ENCODE results near the gene CRELD2. TPM values are rescaled to one million over a fixed set of nuclear protein-coding genes. Genes with fewer than 3 reads are reported as not detected.
A peak's percentile ranks its signal among the peaks of the same experiment; 100 is the strongest.

The CRELD2 gene
- total RNA-seq, 1 donor from 2014 or later: 24.9 TPM

DNA sequence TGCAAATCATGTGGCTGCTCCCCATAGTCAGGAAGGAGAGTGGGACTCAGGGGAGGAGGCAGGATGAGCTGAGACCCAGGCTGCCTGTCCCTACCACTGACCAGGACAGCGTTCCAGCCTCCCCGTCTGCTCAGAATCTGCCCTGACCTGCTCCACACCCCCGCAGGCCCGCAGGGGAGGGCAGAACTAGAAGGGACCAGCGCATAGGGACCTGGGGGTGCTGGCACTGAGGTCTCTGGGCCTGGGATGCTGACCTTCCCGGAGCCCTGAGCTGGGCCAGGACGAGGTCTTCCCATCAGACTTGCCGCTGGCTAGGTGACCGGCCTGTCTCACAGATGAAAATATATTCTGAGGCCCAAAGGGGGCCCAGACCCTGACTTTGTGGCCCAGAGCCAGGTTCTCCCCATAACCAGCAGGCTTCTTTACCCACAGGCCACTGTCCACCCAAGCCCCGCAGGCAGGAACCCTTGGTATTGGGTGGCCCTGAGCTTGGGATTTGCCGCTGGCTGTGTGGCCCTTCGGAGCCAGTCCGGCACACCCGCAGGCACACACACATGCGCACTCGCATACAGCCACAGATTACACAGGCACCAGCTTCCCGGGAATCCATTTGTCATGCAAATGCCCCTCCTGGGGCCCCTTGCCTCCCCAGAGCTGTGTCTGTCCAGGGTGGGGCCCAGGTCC is 28.3 kb downstream of the CRELD2 start:
- no peaks in the 10 kb centered on the region for H3K4me1 Mint-ChIP-seq (ENCODE audit: low read depth, unreplicated experiment)
- TF ChIP-seq, protein P1, sequence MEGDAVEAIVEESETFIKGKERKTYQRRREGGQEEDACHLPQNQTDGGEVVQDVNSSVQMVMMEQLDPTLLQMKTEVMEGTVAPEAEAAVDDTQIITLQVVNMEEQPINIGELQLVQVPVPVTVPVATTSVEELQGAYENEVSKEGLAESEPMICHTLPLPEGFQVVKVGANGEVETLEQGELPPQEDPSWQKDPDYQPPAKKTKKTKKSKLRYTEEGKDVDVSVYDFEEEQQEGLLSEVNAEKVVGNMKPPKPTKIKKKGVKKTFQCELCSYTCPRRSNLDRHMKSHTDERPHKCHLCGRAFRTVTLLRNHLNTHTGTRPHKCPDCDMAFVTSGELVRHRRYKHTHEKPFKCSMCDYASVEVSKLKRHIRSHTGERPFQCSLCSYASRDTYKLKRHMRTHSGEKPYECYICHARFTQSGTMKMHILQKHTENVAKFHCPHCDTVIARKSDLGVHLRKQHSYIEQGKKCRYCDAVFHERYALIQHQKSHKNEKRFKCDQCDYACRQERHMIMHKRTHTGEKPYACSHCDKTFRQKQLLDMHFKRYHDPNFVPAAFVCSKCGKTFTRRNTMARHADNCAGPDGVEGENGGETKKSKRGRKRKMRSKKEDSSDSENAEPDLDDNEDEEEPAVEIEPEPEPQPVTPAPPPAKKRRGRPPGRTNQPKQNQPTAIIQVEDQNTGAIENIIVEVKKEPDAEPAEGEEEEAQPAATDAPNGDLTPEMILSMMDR (IDR thresholded peaks at IDR 0.05; ENCODE audit: partially characterized antibody, unreplicated experiment): no peak
- H3K27ac Mint-ChIP-seq (ENCODE audit: unreplicated experiment): no peak overlapping the region
- H3K4me3 Mint-ChIP-seq (ENCODE audit: unreplicated experiment): no peak overlapping the region
- H3K27me3 Mint-ChIP-seq (ENCODE audit: unreplicated experiment): peaks cover 3% of the 10 kb centered on the region
- no peaks in the 10 kb centered on the region for H3K36me3 Mint-ChIP-seq (ENCODE audit: unreplicated experiment)
- no peaks in the 10 kb centered on the region for H3K9me3 Mint-ChIP-seq (ENCODE audit: unreplicated experiment)
- no peak for DNase-seq

DNA sequence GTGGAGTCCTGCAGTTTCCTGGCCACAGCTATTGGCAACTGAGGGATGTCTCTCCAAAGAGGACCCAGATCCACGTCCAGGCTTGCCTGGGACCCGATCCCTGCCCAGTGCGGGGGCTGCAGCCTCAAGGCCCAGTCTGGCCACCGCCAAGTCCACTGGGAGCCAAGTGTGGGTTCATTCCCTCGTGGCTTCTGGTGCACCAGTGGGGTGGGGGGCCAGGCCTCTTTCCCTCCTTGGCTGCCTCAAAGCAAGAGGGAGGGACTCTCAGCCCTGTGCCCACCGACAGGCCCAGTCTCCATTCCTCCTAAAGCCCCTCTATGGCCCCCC is 28.8 kb downstream of the CRELD2 start:
- Mint-ChIP-seq H3K27ac (ENCODE audit: unreplicated experiment) (no peak overlapping the region), H3K4me1 (ENCODE audit: low read depth, unreplicated experiment) (no peaks in the 10 kb centered on the region), H3K27me3 (ENCODE audit: unreplicated experiment) (peaks cover 3% of the 10 kb centered on the region), H3K4me3 (ENCODE audit: unreplicated experiment) (no peak overlapping the region), H3K9me3 (ENCODE audit: unreplicated experiment) (no peaks in the 10 kb centered on the region), H3K36me3 (ENCODE audit: unreplicated experiment) (no peaks in the 10 kb centered on the region)
- no peak for DNase-seq
- TF ChIP-seq, protein P1 (IDR thresholded peaks at IDR 0.05; ENCODE audit: partially characterized antibody, unreplicated experiment): no peak

DNA sequence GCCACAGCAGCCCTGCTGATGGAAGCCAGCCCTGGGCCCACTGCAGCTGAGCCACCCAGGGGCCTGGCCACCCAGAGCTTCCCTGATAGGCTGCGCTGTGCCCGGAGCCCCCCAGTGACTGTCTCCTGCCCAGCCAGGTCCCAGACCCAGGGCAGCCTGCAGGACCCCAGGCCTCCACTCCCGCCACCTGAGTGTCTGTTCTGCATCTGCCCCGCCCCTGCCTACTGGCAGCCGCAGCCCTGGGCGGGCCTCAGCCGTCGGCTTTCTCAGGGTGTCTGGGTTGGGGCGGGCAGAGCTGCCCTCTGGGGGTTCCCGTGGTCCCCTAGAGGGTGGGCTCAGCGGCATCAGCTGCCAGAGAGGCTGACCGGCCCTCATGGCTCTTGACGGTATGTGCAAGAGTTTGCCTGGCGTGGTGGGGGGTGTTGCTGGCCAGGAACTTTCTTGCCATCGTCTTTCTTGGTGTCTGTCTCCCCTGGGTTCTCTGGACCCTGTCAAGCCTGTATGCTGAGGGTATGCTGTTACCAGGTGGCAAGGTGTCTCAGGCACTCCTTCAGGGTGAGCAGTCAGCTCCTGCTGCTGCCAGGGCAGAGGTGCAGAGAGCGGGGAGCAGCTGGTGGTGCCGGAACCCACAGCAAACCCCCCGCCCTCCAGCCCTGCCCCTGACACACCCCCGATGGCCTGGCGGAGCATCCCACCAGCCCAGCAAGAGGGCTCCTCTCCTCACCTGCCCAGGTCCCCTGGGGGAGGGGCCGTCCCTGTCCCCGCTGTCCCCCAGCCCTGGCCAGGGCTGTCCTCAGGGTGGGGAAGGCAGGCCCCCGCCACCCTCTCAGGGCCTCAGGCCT is 29.9 kb downstream of the CRELD2 start:
- H3K4me1 Mint-ChIP-seq (ENCODE audit: low read depth, unreplicated experiment): no peaks in the 10 kb centered on the region
- H3K9me3 Mint-ChIP-seq (ENCODE audit: unreplicated experiment): no peaks in the 10 kb centered on the region
- peaks cover 3% of the 10 kb centered on the region for H3K27me3 Mint-ChIP-seq (ENCODE audit: unreplicated experiment)
- H3K27ac Mint-ChIP-seq (ENCODE audit: unreplicated experiment): no peak overlapping the region
- no peak overlapping the region for H3K4me3 Mint-ChIP-seq (ENCODE audit: unreplicated experiment)
- DNase-seq: no peak
- no peaks in the 10 kb centered on the region for H3K36me3 Mint-ChIP-seq (ENCODE audit: unreplicated experiment)
- TF ChIP-seq, protein P1 (IDR thresholded peaks at IDR 0.05; ENCODE audit: partially characterized antibody, unreplicated experiment): no peak

DNA sequence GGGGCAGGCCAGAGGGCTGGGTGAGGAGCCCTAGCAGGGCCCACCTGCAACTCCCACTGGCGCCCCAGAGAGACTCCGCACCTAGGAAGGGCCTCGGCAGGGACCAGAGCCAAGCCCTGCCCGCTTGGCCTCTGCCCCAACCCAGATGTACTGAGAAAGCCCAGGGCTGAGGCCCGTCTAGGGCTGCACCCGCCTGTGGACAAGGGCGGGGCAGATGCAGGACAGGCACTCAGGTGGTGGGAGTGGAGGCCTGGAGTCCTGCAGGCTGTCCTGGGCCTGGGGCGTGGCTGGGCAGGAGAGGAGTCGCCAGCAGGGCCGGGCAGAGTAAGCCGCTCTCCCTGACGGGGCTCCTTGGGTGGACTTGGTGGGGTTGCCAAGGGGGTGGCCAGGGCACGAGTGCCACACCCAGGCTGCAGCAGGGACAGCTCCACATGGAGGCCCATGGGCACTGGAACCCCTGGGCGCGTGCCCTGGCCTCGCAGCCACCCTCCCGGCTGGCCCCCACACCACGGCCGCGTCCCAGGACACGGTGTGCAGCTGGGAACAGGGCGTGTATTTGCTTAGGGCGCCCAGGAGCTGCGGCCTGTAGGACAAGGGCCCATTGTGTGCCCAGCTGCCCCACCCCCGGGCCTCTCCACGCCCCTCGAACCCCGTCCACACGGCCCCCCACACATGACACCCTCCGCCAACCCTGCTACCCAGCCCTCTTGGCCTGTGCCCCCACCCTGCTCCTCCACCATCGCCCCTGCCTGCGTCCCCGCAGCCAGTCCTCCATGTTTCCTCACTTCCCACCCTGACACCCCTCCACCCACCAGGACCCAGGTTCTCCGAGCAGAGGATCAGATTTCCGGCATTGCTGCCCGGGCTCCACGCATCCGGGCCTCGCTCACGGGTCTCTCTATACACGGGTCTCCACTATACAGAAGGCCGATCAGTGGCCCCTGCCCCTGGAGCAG is 30.8 kb downstream of the CRELD2 start:
- H3K4me1 Mint-ChIP-seq (ENCODE audit: low read depth, unreplicated experiment): no peaks in the 10 kb centered on the region
- no peak overlapping the region for H3K4me3 Mint-ChIP-seq (ENCODE audit: unreplicated experiment)
- H3K27ac Mint-ChIP-seq (ENCODE audit: unreplicated experiment): no peak overlapping the region
- peaks cover 3% of the 10 kb centered on the region for H3K27me3 Mint-ChIP-seq (ENCODE audit: unreplicated experiment)
- TF ChIP-seq, protein P1 (IDR thresholded peaks at IDR 0.05; ENCODE audit: partially characterized antibody, unreplicated experiment): no peak
- DNase-seq: peak; percentile 22
- no peaks in the 10 kb centered on the region for H3K9me3 Mint-ChIP-seq (ENCODE audit: unreplicated experiment)
- H3K36me3 Mint-ChIP-seq (ENCODE audit: unreplicated experiment): no peaks in the 10 kb centered on the region
